ENCODE measurements around the gene COQ8A.

- no peak for TF ChIP-seq CTCF (IDR thresholded peaks at IDR 0.05; ENCODE audit: low read depth, low read length, poor library complexity, severe bottlenecking)
- no peak for TF ChIP-seq EZH2phosphoT487 (IDR thresholded peaks at IDR 0.05; ENCODE audit: borderline replicate concordance, low read length)
Measured at GRCh38 chr1:227033880-227034279, 93.8 kb downstream of the COQ8A start.

Data from DOHH2 (cell line).